Measurements from ENCODE around the gene PPT2. TPM values are rescaled to one million over a fixed set of nuclear protein-coding genes. Genes with fewer than 3 reads are reported as not detected.

The PPT2 gene
- total and polyA plus RNA-seq, 2 of the 8 experiments (the other 6 are each of a cell fraction or from before 2014, with no cell fraction given): 24.1 to 39.5 TPM

GRCh38 chr6:32191696-32192607 lies 38.0 kb downstream of the PPT2 start:
- Histone ChIP-seq H3K4me3 (ENCODE audit: extremely low read depth in 1 of 4, insufficient read depth in 2 of 4, low read depth in 3 of 4, low read length in 4 of 4) (peak overlapping the region in 1 of 4 experiments; percentile 42; a peak in 1 of 8 replicates), H3K79me1 (ENCODE audit: low read depth, low read length) (peaks cover 2% of the 10 kb centered on the region; the same call in 1 of the 2 replicates), H3K9ac (replicated peaks in 1 of 4; ENCODE audit: extremely low read depth in 1 of 4, low read depth in 3 of 4, low read length in 3 of 4) (no peak overlapping the region), H2BK15ac (ENCODE audit: low read length) (peak overlapping the region; percentile 98), H3K56ac (replicated peaks; ENCODE audit: insufficient read length, low read depth, low read length) (no peak overlapping the region), H3K23ac (ENCODE audit: insufficient read length) (no peak overlapping the region), H4K20me1 (replicated peaks in 1 of 2; ENCODE audit: control insufficient read depth in 1 of 2, insufficient read depth in 2 of 2, low read length in 2 of 2) (no peaks in the 10 kb centered on the region), H4K5ac (ENCODE audit: insufficient read length, low read depth, low read length) (peak overlapping the region; percentile 54), H3K79me2 (ENCODE audit: control insufficient read depth in 1 of 2, insufficient read depth in 2 of 2, low read length in 2 of 2) (peaks cover 0 to 13% of the 10 kb centered on the region in 2 experiments; a peak in 2 of 4 replicates), H4K8ac (ENCODE audit: extremely low read depth, insufficient read depth, low read length) (peak overlapping the region; percentile 54), H3K4me2 (ENCODE audit: insufficient read depth in 1 of 2, low read depth in 2 of 2, low read length in 2 of 2) (peak overlapping the region in 1 of 2 experiments; percentile 51; a peak in 3 of 4 replicates), H3K36me3 (ENCODE audit: control insufficient read depth in 2 of 4, insufficient read depth in 4 of 4, low read length in 3 of 4) (peaks cover 1 to 13% (median 9%) of the 10 kb centered on the region in 4 experiments; a peak in 7 of 8 replicates), H3K4ac (replicated peaks; ENCODE audit: insufficient read length, low read depth, low read length) (no peak overlapping the region), H2BK120ac (replicated peaks; ENCODE audit: low read depth, low read length) (peak overlapping the region; percentile 88), H2AFZ (ENCODE audit: low read length) (no peak overlapping the region), H3K27me3 (replicated peaks in 1 of 4; ENCODE audit: control insufficient read depth in 3 of 4, extremely low read depth in 1 of 4, insufficient read depth in 3 of 4, low read length in 3 of 4) (no peaks in the 10 kb centered on the region), H2BK20ac (ENCODE audit: low read length) (peak overlapping the region; percentile 72; the same call in 1 of the 2 replicates), H3K23me2 (ENCODE audit: low read depth, low read length) (peaks cover 11% of the 10 kb centered on the region), H2BK5ac (ENCODE audit: low read depth, low read length) (peak overlapping the region; percentile 90; the same call in 1 of the 2 replicates), H3K18ac (ENCODE audit: extremely low read depth, low read length) (peak overlapping the region; percentile 48), H4K91ac (replicated peaks; ENCODE audit: insufficient read length, low read length) (peak overlapping the region; percentile 76), H3K14ac (ENCODE audit: insufficient read length) (no peak overlapping the region), H3K9me3 (ENCODE audit: insufficient read depth in 2 of 2, low read depth in 1 of 2, low read length in 1 of 2) (no peaks in the 10 kb centered on the region), H3K4me1 (replicated peaks in 1 of 4; ENCODE audit: control insufficient read depth in 3 of 4, insufficient read depth in 4 of 4, low read length in 3 of 4) (peaks cover 8 to 40% (median 23%) of the 10 kb centered on the region in 4 experiments), H2AK5ac (ENCODE audit: low read depth, low read length) (peak overlapping the region; percentile 40), H3K27ac (ENCODE audit: low read depth, low read length) (no peak overlapping the region), H2BK12ac (ENCODE audit: low read depth, low read length) (peak overlapping the region; percentile 94; the same call in 1 of the 2 replicates)
- DNase-seq (ENCODE audit: low read depth in 1 of 2, low spot score in 2 of 2) (no peak), FAIRE-seq (no peak)
- TF ChIP-seq SIN3A (conservative IDR thresholded peaks at IDR 0.05 in 1 of 2, IDR thresholded peaks at IDR 0.05 in 1 of 2; ENCODE audit: low read depth in 1 of 2, low read length in 2 of 2): no peak
- ChIA-PET POLR2A (ENCODE audit: partially characterized antibody) (interaction anchor here (1.0 to 13.3 kb wide), 8 partner anchors 12 to 780 kb away, joined by 3 to 194 read pairs (median 4); partner anchors contain the start of genes AGPAT1, EGFL8, PRRT1 and RNF5), CTCF (ENCODE audit: partially characterized antibody) (interaction anchor here (1.0 to 2.5 kb wide), 7 partner anchors 13 to 779 kb away, joined by 3 to 12 read pairs (median 6); partner anchors contain the start of gene RNF5)
- WGBS, 2 experiments (ENCODE audit: extremely low coverage in 1 of 2, insufficient coverage in 1 of 2, insufficient read length in 1 of 2, insufficient replicate concordance in 2 of 2, low coverage in 1 of 2, low lambda C conversion rate in 2 of 2, missing lambda C conversion rate in 1 of 2): 84% methylated on average over 13 of the region's 15 CpGs; no CpG with 5 or more reads in 1 of the 2 experiments

Measured in H1 (cell line).